Neural progenitor cell (in vitro differentiated cells): ENCODE results near the gene TMEM225B. TPM values are rescaled to one million over a fixed set of nuclear protein-coding genes. Genes with fewer than 3 reads are reported as not detected.
"Not testable (repeated sequence)": the region's sequence is repeated elsewhere in the genome, so short reads cannot be mapped to it uniquely, and the experiment has no call there.

Source experiments
- DNase-seq: peaks from one replicate; pipeline ENCODE4 v3.0.0-alpha.2; 2016; ENCODE audit warnings: low spot score
- H2AFZ ChIP-seq: fragments of 200-600 bp; sonication (generic); replicated peaks from 2 replicates; pipeline ENCODE4 v1.6.1; 2016; ENCODE audit warnings: antibody characterized with exemption
- H3F3A ChIP-seq: fragments of 200-600 bp; sonication (generic); 2 replicates; pipeline ENCODE4 v1.6.1; 2016; ENCODE audit warnings: antibody characterized with exemption, low read depth
- H3K27ac ChIP-seq: fragments of 200-600 bp; sonication (generic); 2 replicates; pipeline ENCODE4 v1.5.1; 2016; ENCODE audit warnings: mild to moderate bottlenecking
- H3K27me3 ChIP-seq: fragments of 200-600 bp; sonication (generic); 2 replicates; pipeline ENCODE4 v1.6.1; 2016; ENCODE audit warnings: mild to moderate bottlenecking, moderate library complexity
- H3K36me3 ChIP-seq: fragments of 200-600 bp; sonication (generic); 2 replicates; pipeline ENCODE4 v1.5.1; 2016
- H3K4me1 ChIP-seq: fragments of 200-600 bp; sonication (generic); 2 replicates; pipeline ENCODE4 v1.6.1; 2016; ENCODE audit warnings: mixed run types
- H3K4me2 ChIP-seq: fragments of 200-600 bp; sonication (generic); 2 replicates; pipeline ENCODE4 v1.6.1; 2016
- H3K4me3 ChIP-seq: fragments of 200-600 bp; sonication (generic); 2 replicates; pipeline ENCODE4 v1.5.1; 2016
- H3K79me2 ChIP-seq: fragments of 200-600 bp; sonication (generic); 2 replicates; pipeline ENCODE4 v1.6.1; 2016; ENCODE audit warnings: low read depth
- H3K9ac ChIP-seq: fragments of 200-600 bp; sonication (generic); 2 replicates; pipeline ENCODE4 v1.6.1; 2016
- H3K9me3 ChIP-seq: fragments of 200-600 bp; sonication (generic); 2 replicates; pipeline ENCODE4 v1.5.1; 2016; ENCODE audit warnings: low read depth
- H4K20me1 ChIP-seq: fragments of 200-600 bp; sonication (generic); 2 replicates; pipeline ENCODE4 v1.6.1; 2016; ENCODE audit warnings: low read depth
- H3K27ac Mint-ChIP-seq: 3 replicates; pipeline ENCODE4 v1.8.0; 2021; ENCODE audit warnings: mixed read lengths
- H3K27me3 Mint-ChIP-seq: 2 replicates; pipeline ENCODE4 v1.8.0; 2022; ENCODE audit warnings: low read depth, mild to moderate bottlenecking, inconsistent platforms, moderate library complexity, mixed read lengths; ENCODE audit not compliant: insufficient read depth
- H3K36me3 Mint-ChIP-seq: 3 replicates; pipeline ENCODE4 v1.8.0; 2021; ENCODE audit warnings: mixed read lengths
- H3K4me1 Mint-ChIP-seq: 3 replicates; pipeline ENCODE4 v1.8.0; 2021; ENCODE audit warnings: mixed read lengths
- H3K4me3 Mint-ChIP-seq: 3 replicates; pipeline ENCODE4 v1.8.0; 2021; ENCODE audit warnings: mild to moderate bottlenecking, moderate library complexity, mixed read lengths
- H3K9me3 Mint-ChIP-seq: 3 replicates; pipeline ENCODE4 v1.8.0; 2020; ENCODE audit warnings: mixed read lengths
- CTCF ChIP-seq: fragments of 200-600 bp; sonication (generic); IDR thresholded peaks from 2 replicates; pipeline ENCODE4 v1.5.1; 2017; ENCODE audit warnings: antibody characterized with exemption, mild to moderate bottlenecking
- EZH2 ChIP-seq: fragments of 200-600 bp; sonication (generic); IDR thresholded peaks from 2 replicates; pipeline ENCODE4 v1.6.1; 2017; ENCODE audit warnings: antibody characterized with exemption, mild to moderate bottlenecking, moderate library complexity
- EZH2phosphoT487 ChIP-seq: fragments of 200-600 bp; sonication (generic); IDR thresholded peaks from 2 replicates; pipeline ENCODE4 v1.6.1; 2017; ENCODE audit warnings: antibody characterized with exemption
- total RNA-seq: library from RNA; depleted of rRNA; stranded (reverse); fragments of >200 nt; gene quantifications from 2 replicates; pipeline ENCODE4 v1.2.3, GENCODE V29; 2015; ENCODE audit warnings: low replicate concordance

TMEM225B gene
- total RNA-seq, 1 donor from 2014 or later = not detected

- H3F3A ChIP-seq = peaks cover 11% of the 10 kb centered on the region
- H2AFZ ChIP-seq = no peak overlapping the region
- H3K27ac ChIP-seq = no peak overlapping the region
- H3K27ac Mint-ChIP-seq = no peak overlapping the region
- H3K9me3 Mint-ChIP-seq = no peaks in the 10 kb centered on the region
- H3K27me3 Mint-ChIP-seq = peaks cover 5% of the 10 kb centered on the region
- H3K4me3 Mint-ChIP-seq = no peak overlapping the region
- H3K4me1 Mint-ChIP-seq = peaks cover 9% of the 10 kb centered on the region
- H3K4me2 ChIP-seq = no peak overlapping the region
- DNase-seq = no peak
- H3K9ac ChIP-seq = peak overlapping the region; percentile 21
- no peaks in the 10 kb centered on the region for H3K9me3 ChIP-seq
- no peaks in the 10 kb centered on the region for H3K27me3 ChIP-seq
- H3K4me1 ChIP-seq = peaks cover 6% of the 10 kb centered on the region
- no peaks in the 10 kb centered on the region for H3K36me3 ChIP-seq
- peaks cover 43% of the 10 kb centered on the region for H3K79me2 ChIP-seq
- H4K20me1 ChIP-seq = peaks cover 15% of the 10 kb centered on the region
- TF ChIP-seq EZH2 (no peak), EZH2phosphoT487 (no peak), CTCF (no peak)
- no peak overlapping the region for H3K4me3 ChIP-seq
- peaks cover 40% of the 10 kb centered on the region for H3K36me3 Mint-ChIP-seq
Measured at GRCh38 chr7:99562832-99563231, 35.2 kb upstream of the TMEM225B start.

GRCh38 chr7:99563650-99564049 lies 34.4 kb upstream of the TMEM225B start:
- Histone ChIP-seq H3K9ac (peak overlapping the region; percentile 39), H3K79me2 (peaks cover 42% of the 10 kb centered on the region), H3K27me3 (no peaks in the 10 kb centered on the region), H3K27ac (no peak overlapping the region), H2AFZ (no peak overlapping the region), H3K9me3 (no peaks in the 10 kb centered on the region), H3K4me2 (no peak overlapping the region), H3F3A (peaks cover 9% of the 10 kb centered on the region), H3K4me1 (peaks cover 6% of the 10 kb centered on the region), H4K20me1 (peaks cover 15% of the 10 kb centered on the region), H3K36me3 (no peaks in the 10 kb centered on the region), H3K4me3 (no peak overlapping the region)
- peaks cover 40% of the 10 kb centered on the region for H3K36me3 Mint-ChIP-seq
- no peaks in the 10 kb centered on the region for H3K9me3 Mint-ChIP-seq
- no peak for DNase-seq
- TF ChIP-seq CTCF (no peak), EZH2phosphoT487 (no peak), EZH2 (no peak)
- peaks cover 9% of the 10 kb centered on the region for H3K4me1 Mint-ChIP-seq
- H3K27me3 Mint-ChIP-seq = peaks cover 2% of the 10 kb centered on the region
- no peak overlapping the region for H3K4me3 Mint-ChIP-seq
- no peak overlapping the region for H3K27ac Mint-ChIP-seq

- not testable (repeated sequence) for H3K4me3 ChIP-seq, H4K20me1 ChIP-seq, H3K27me3 ChIP-seq, DNase-seq, H2AFZ ChIP-seq, H3K9me3 Mint-ChIP-seq, H3K9me3 ChIP-seq, H3K27ac Mint-ChIP-seq, H3K4me3 Mint-ChIP-seq, H3K4me2 ChIP-seq, H3K27me3 Mint-ChIP-seq, H3K4me1 Mint-ChIP-seq, H3K27ac ChIP-seq, H3K36me3 ChIP-seq, H3K9ac ChIP-seq, H3K4me1 ChIP-seq, H3F3A ChIP-seq
- peaks cover 19% of the 10 kb centered on the region for H3K79me2 ChIP-seq
- peaks cover 24% of the 10 kb centered on the region for H3K36me3 Mint-ChIP-seq
Measured at GRCh38 chr7:99568770-99569169, 29.3 kb upstream of the TMEM225B start.

- Mint-ChIP-seq H3K4me3 (no peak overlapping the region), H3K27me3 (no peaks in the 10 kb centered on the region), H3K9me3 (no peaks in the 10 kb centered on the region), H3K27ac (no peak overlapping the region), H3K36me3 (peaks cover 14% of the 10 kb centered on the region), H3K4me1 (no peaks in the 10 kb centered on the region)
- H3K4me2 ChIP-seq = no peak overlapping the region
- no peaks in the 10 kb centered on the region for H3K9me3 ChIP-seq
- no peak overlapping the region for H3K4me3 ChIP-seq
- H2AFZ ChIP-seq = no peak overlapping the region
- no peak overlapping the region for H3K9ac ChIP-seq
- no peaks in the 10 kb centered on the region for H3K4me1 ChIP-seq
- no peak for DNase-seq
- peaks cover 19% of the 10 kb centered on the region for H3K79me2 ChIP-seq
- H3K36me3 ChIP-seq = no peaks in the 10 kb centered on the region
- no peaks in the 10 kb centered on the region for H3K27me3 ChIP-seq
- TF ChIP-seq EZH2 = no peak
- no peak for TF ChIP-seq EZH2phosphoT487
- TF ChIP-seq CTCF = no peak
- no peak overlapping the region for H3K27ac ChIP-seq
- H4K20me1 ChIP-seq = peaks cover 8% of the 10 kb centered on the region
- H3F3A ChIP-seq = peaks cover 7% of the 10 kb centered on the region
Measured at GRCh38 chr7:99571768-99572167, 26.3 kb upstream of the TMEM225B start.
